Fibroblast of skin of abdomen (primary cell): ENCODE measurements around the gene SASH1.

Source experiments
- DNase-seq: peaks from one replicate; pipeline ENCODE4 v3.0.0-alpha.2; 2013

The SASH1 gene

DNA sequence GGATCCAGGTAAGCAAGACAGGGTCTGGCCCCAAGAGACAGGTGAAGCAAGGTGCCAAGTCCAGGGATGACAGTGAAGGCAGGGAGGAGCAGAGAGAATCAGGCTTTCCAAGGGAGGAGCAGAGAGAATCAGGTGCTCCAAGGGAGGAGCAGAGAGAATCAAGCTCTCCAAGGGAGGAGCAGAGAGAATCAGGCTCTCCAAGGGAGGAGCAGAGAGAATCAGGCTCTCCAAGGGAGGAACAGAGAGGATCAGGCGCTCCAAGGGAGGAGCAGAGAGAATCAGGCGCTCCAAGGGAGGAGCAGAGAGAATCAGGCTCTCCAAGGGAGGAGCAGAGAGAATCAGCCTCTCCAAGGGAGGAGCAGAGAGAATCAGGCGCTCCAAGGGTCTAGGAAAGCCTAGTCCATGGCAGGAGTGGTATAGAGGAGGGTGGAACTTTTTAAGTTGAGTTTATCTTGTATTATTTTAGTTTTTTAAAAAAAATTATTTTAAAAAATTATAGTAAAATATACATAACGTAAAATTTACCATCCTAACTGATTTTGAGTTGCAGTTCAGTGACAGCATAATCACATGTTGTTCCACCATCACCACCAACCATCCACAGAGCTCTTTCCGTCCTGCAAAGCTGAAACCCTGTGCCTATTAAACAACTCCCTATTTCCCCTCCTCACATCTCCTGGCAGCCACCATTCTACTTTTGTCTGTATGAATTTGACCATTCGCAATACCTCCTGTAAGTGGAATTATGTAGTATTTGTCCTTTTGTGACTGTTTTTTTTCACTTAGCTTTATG, 64.1 kb downstream of the SASH1 start:
- DNase-seq, result no peak

DNA sequence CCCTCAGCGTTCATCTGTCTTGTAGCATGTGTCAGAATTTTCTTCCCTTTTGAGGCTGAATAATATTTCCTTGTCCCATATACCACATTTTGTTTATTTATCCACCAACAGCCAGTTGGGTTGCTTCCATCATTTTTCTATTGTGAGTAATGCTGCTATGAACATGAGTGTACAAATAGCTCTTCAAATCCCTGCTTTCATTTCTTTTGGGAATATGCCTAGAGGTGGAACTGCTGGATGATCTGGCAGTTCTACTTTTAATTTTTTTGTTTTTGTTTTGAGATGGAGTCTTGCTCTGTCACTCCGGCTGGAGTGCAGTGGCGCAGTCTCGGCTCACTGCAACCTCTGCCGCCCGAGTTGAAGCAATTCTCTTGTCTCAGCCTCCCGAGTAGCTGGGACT, 64.7 kb downstream of the SASH1 start:
- DNase-seq, result peak; percentile 96

DNA sequence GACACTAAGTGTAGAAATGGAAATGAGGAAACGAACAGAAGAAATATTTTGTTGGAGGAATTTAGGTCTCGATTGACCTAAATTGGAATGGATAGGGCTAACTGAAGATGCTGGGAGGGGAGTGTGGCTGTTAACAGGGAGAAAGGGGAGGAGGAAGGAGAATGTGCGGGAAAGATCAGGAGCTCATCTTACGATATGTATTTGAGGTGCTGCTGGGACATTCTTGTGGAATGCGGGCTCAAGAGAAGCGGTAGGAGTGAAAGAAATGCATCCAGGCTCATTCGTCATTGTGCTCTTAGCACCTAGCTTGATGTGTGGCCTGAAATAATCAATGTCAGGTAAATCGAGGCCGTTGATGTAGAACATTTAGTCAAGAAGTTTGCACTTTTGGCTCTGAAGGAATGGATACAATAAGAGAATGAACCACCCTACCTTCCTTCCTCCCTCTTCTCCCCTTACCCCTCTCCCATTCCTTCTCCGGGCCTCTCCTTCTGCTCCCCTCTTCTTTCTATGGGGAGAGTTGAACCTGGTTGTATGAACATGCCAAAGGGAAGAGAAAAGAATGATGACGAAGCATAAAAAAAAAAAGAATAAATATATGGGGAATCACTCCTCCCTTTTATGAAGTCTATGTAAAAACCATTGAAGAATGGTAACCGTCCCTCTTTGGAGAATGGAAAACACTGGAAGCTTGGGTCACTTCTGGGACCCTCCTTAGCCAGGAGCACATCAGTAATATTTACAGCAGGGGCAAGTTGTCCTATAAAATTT, 70.9 kb downstream of the SASH1 start:
- no peak for DNase-seq

DNA sequence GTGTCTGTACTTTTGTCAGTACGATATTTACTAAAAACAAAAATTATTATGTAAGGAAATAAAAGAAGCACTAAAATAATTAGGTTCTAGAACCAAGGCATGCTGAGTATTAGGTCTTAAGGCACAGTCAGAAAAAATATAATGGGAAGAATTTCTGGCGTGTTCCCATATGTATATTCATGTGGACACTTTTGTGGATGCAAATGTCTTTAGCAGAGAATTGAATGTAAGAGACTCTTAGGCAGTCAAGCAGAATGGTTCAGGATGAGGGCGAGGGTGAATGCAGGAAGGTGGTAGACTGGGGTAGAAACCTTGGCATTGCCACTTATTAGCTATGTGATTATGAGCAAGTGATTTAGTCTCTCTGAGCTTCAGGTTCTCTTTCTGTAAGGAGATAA, 71.5 kb downstream of the SASH1 start:
- DNase-seq, result no peak

DNA sequence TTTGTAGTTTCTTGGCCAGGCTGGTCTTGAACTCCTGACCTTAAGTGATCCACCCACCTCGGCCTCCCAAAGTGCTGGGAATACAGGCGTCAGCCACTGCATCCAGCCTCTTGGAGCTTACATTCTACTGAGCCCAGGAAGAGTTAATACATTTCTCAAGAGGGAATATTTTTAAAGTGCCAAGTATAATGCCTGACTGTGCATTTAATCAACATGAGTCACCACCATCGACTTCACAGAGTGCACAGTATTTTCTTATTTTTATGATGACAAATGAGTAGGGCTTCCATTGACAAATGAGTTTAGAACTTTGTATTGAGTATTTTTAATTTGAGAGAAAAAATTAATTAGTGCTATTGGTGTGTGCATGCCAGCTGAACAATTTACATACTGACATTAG, 72.2 kb downstream of the SASH1 start:
- DNase-seq, result peak; percentile 82

DNA sequence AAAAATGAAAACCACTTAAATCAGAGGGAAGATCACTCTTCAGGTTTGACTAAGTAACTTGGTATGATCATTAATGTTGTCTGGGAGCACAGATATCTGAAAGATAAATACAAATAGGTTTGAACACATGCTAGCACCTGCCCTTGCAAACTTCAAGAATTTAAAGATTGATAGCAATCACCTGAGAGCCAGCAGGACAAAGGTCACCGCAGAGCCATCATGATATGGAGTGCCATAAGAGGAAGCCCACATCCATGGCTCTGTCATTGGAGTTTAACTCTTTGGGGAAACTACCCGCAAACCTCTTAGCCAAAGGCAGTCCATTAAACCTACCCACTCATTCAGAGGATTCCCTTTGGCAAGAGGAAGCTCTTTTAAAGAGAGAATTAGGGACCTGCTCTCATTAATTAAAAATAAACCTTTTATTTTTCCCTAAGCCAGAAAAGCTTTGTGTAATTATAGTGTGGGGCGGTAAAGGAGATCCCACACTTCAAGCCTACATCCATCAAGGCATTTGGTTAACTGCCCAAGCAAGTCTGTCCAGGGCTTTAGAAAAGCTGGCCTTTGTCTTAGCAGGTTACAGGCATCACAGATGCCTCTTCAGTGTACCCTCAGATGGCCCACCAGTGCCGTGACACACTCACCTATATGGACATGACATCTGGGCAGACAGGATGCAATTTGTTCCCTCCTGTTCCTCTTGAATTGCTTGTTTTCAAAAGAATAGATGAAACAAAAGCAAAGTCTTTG, 73.0 kb downstream of the SASH1 start:
- DNase-seq, result no peak

DNA sequence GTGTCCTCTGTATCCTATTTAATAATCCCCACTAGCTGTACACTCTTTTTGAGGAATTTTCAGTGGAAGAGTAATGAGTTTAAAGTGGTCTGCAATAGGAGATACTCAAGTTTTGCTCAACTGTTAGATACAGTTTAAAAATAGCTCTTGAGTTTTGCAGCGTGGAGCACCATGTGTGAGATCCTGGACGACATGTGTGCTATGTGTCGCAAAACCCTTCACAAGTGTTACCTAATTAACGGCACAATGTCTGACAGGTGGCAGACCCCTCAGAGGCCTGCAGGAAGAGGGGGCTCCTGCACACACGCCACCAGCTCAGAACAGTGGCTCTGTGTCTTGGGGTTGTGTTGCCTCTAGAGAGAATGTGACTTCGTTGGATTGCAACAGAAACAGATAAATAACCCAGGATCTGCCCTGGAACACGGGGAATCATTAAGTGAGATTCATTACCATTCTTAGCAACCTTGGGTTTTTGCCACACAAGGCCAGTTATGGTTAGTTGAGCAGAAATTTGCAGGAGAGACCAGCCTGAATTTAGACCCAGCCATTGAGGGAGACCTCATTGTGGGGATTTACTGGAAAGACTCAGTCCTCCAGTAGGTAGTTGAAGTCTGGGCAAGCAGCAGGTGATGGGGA, 73.8 kb downstream of the SASH1 start:
- no peak for DNase-seq

DNA sequence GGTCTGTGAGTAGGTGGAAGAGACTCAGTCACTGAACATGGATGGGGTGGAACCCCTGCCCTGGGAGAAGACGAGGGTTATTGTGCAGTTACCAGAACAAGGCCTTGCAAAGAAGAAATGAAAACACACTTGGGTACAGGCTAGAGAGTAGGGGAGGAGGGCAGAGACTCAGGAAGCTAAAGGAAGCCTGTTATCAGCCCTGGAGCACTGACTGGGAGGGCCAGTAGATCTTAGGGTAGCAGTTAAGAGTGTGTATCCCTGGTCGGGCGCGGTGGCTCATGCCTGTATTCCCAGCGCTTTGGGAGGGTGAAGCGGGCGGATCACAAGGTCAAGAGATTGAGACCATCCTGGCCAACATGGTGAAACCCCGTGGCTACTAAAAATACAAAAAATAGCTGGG, 74.4 kb downstream of the SASH1 start:
- no peak for DNase-seq

DNA sequence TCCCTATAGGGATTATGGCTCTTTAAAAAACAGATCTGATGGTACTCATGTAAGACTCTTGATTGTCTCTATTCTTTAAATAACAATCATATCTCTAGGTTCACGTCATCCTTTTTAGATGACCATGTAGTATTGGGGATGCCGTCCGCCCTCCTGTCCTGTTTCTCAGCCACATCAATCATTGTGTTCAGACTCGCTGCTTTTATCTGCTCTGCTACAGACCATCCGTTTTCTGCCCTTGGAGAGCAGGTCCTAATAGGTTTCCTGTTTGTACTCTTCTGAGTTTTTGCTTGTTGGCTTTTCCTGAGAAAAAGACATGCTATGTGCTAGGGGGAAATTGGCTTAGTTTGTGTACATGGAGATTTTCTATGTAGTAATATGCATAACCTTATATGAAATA, 76.8 kb downstream of the SASH1 start:
- DNase-seq, result no peak

DNA sequence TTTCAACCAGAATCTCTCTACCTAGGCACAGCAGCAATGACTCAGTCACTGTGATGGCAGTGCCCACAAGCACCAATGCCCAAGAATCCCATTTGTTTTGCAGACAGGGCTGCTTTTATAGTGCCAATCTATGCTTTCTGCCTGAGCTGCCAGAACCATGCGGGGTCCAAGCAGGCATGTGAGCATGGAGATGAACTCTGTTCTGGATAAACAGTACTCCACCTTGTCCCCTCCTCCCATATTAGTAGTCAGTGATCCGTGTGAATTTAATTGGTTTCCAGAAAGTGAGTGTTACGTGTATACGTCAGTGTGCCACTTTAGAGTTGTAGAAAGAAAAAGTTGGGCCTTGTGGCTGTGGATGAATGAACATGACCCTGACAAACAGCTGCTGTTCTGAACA, 79.4 kb downstream of the SASH1 start:
- no peak for DNase-seq

DNA sequence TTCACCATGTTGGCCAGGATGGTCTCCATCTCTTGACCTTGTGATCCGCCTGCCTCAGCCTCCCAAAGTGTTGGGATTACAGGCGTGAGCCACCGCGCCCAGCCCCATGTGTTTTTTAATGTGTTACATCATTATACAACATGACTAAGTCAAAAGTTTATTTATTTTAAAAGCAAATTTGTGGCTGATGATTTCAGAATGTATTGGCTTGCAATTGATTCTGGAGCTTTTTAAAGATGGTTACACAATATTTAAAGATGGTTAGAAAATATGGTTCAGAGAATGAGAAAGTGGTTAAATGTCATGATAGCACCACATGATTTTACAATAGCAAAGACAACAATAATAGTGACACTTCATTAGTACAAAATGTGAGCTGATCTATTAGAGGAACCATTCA, 80.5 kb downstream of the SASH1 start:
- DNase-seq, result no peak

DNA sequence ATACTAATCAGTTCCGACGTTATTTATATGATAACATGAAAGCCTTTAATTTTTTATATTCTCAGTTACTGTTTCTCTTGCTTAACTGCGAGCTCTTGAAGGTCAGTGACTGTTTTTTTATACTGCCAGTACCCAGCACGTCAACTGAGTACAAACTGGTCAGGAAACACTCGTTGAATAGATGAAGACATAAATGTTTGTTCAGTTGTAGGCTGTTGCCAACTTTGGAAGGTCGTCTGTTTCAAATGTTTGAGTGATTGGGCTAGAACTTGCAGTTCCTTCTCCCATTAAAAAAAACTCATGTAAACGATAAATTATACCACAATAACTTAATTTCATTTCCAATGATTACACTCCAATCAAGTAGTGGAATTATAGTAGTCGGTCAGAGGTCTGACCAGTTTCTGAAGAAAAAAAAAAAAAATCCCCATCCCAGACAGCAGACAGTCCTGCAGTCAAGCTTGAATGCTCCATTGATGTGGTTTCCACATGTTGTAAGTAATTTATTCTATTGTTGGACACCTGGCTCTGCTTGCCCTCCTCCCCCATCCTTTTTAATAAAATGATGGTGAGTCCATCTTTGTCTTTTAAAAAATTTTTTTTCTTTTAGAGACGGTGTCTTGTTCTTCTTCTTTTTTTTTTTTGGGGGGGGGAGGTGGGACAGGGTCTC, 81.1 kb downstream of the SASH1 start:
- no peak for DNase-seq

DNA sequence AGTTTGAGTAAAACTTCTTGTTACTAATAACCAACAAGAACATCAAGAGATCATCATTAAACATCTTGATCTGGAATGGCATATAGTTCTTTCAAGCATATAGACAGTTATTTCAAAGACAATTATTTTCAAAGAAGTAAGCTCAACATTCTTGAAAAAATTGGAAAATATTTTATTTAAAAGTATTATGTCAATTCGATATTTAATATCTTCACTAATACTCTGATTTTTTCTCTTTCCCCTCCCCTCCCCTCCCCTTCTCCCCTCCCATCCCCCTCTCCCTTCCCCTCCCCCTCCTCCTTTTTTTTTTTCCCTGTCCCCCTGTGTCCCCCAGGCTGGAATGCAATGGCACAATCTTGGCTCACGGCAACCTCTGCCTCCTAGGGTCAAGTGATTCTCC, 82.8 kb downstream of the SASH1 start:
- DNase-seq, result no peak

DNA sequence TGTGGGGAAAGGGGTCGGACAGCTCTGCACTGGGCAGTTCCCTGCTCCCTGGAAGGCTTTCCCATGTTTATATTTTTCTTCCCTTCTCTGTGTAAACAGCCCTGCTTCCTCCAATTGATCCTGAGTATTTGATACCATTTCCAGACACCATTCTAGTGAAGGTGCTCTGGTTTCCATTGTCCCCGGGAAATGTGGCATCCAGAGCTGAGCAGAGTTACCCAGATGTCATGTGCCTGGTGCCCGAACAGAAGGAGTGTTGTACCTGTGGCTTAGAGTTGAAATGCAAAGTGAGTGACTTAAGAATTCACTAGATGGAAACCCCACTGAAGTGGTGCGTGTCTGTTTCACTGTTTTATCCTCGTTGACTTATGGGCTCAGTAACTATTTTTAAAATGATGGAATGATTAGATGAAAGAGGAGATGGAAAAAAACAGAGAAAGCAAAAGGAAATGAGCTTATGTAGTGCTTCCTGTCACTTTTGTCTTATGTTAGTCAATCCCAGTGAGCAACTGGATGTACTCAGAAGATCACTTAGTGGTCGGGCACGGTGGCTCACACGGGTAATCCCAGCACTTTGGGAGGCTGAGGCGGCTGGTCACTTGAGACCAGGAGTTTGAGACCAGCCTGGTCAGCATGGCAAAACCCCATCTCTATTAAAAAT, 83.8 kb downstream of the SASH1 start:
- DNase-seq, result no peak

DNA sequence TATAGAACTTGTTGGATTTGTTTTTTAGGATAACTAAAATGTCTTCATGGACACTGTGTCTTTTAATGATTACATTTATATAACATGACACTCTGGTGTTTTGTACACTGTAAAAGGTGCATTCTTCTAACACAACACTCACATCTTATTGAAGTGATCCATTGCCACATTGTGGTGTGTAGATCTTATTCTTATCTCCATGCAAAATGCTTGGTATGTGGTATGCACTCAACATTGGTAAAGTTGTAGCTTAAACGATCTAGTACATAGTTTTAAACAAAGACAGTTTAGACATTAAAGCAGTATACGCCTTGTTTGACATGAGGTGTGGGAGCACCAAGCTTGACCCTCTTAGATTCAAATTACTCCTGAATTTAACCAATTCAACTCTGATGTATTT, 84.7 kb downstream of the SASH1 start:
- no peak for DNase-seq

DNA sequence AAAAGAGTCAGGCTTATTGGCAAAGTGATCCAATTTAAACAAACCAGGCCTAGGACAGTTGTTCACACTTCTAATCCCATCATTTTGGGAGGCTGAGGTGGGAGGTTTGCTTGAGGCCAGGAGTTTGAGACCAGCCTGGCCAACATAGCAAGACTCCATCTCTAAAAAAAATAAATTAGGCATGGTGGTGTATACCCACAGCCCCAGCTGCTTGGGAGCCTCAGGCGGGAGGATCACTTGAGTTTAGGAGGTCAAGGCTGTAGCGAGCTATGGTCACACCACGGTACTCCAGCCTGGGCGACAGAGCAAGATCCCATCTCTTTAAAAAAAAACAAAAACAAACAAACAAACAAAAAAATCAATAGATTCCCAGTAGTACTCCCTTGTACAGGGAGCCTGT, 86.8 kb downstream of the SASH1 start:
- DNase-seq, result no peak

DNA sequence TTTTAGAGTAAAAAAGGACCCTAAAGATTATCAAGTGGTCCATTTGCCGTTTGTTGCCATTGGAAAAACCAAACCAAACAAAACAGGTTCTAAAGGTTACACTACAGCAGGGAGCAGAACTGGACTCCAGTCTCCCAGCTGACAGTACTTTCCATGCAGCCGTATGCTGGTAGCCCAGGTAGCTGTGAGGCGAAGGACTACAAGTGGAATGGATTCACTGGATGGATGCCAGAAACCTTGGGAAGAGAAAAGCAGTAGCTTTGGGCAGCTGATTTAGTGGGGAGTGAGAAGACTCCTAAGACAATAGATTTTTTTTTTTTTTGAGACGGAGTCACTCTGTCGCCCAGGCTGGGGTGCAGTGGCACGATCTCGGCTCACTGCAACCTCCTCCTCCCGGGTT, 88.3 kb downstream of the SASH1 start:
- DNase-seq, result no peak

DNA sequence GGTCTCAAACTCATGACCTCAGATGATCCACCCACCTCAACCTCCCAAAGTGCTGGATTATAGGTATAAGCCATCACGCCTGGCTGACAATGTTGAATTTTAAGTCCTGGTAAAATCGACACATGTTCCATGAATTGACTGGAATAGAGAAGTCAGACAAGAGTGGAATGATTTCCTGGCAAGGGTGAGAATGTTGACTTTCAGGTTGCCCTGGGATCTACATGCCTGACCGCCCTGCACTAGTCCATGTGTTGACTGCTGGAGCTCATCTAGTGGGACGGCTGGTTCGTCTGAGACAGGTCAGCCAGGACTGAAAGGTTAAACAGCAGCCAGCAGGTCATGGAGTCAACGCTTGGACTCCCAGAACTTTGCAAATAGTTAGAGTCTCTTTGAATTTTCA, 88.8 kb downstream of the SASH1 start:
- DNase-seq, result no peak

DNA sequence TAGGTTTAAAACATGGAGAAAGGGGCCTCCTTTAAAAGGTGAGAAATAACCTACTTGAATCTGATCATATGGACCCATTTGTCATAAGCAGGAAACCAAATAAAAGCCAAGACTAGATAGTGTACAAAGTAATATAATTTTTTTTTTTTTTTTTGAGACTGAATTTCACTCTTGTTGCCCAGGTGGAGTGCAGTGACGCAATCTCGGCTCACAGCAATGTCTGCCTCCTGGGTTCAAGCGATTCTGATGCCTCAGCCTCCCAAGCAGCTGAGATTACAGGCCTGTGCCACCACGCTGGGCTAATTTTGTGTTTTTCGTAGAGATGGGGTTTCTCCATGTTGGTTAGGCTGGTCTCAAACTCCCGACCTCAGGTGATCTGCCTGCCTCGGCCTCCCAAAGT, 89.2 kb downstream of the SASH1 start:
- no peak for DNase-seq

DNA sequence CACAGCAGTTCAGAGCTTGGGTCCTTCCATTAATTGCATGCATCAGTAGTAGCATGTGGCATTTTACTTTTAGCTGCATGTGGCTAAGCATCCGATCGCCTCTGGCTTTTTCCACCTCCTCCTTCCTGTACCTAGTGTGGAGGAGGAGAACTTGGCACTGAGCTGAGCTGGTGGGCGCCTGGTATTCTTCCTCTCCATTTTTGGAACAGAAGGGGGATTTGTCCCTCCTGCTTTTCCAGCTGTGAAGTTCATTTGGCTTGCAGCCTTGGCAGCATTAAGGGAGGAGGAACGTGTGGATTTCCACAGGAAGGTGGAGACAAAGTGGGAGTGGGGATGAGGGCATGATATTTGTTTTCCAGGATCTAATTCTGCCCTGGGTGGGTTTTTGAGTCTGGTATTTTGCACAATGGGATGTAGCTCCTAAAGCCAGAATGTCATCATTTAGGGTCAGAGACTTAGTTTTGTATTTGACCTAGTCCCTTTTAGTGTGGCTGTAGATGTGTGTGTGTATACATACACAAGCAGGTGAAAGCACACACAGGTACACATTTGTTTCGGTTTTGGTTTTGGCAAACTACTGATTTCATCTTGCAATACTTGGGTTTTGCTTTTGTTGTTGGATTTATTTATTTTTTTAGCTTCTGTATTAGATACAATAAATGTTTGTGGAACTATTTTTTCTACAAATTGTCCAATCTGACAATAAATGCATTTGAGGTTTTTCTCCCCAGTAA, 90.0 kb downstream of the SASH1 start:
- no peak for DNase-seq

DNA sequence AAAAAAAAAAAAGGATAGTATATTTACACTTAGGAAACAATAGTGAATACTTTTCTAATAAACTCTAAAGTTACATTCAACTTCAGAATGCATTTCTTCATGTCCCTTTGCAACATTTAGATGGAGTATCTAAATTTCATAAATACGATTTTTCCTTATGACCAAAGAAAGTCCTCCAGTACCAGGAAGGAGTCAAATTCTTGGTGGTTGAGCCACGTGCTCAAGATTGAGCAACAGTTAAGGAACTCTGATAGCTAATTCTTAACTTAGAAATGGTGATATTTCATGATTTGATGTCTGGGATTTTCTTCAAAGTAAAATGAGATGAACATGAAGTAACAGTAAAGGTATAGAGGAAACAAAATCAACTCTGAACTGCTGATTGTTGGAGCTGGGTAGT, 92.7 kb downstream of the SASH1 start:
- peak; percentile 42 for DNase-seq
